Loucy (cell line): ENCODE measurements around the gene NUP50.

Experiments
- H2AFZ ChIP-seq: fragments of 200-600 bp; sonication (generic); 2 replicates; pipeline ENCODE4 v1.6.0; 2016; ENCODE audit warnings: antibody characterized with exemption, mild to moderate bottlenecking, low read length, moderate library complexity
- H3F3A ChIP-seq: fragments of 200-600 bp; 2 replicates; pipeline ENCODE4 v1.6.0; 2016; ENCODE audit warnings: antibody characterized with exemption, low read depth, mild to moderate bottlenecking
- H3K27me3 ChIP-seq: fragments of 200-600 bp; sonication (generic); 2 replicates; pipeline ENCODE4 v1.6.1; 2014; ENCODE audit warnings: low read length, mild to moderate bottlenecking; ENCODE audit not compliant: insufficient read depth, poor library complexity, severe bottlenecking
- H3K36me3 ChIP-seq: fragments of 200-600 bp; sonication (generic); 2 replicates; pipeline ENCODE4 v1.6.1; 2016; ENCODE audit warnings: low read length; ENCODE audit not compliant: insufficient read depth
- H3K4me1 ChIP-seq: fragments of 200-600 bp; sonication (generic); 2 replicates; pipeline ENCODE4 v1.5.1; 2014; ENCODE audit warnings: low read length, mild to moderate bottlenecking; ENCODE audit not compliant: insufficient read depth, poor library complexity, severe bottlenecking
- H3K4me2 ChIP-seq: fragments of 200-600 bp; sonication (generic); 2 replicates; pipeline ENCODE4 v1.6.0; 2014; ENCODE audit warnings: antibody characterized with exemption, low read length, low read depth, mild to moderate bottlenecking; ENCODE audit not compliant: poor library complexity, severe bottlenecking
- H3K4me3 ChIP-seq: fragments of 200-600 bp; sonication (generic); 2 replicates; pipeline ENCODE4 v1.5.1; 2014; ENCODE audit warnings: low read length, mild to moderate bottlenecking, mixed read lengths; ENCODE audit not compliant: poor library complexity, severe bottlenecking
- H3K79me2 ChIP-seq: fragments of 200-600 bp; sonication (generic); 2 replicates; pipeline ENCODE4 v1.6.1; 2014; ENCODE audit warnings: low read length; ENCODE audit not compliant: insufficient read depth
- H3K9ac ChIP-seq: fragments of 200-600 bp; sonication (generic); 2 replicates; pipeline ENCODE4 v1.6.0; 2014; ENCODE audit warnings: mild to moderate bottlenecking, low read depth, low read length, moderate library complexity; ENCODE audit not compliant: poor library complexity, severe bottlenecking
- H3K9me2 ChIP-seq: fragments of 200-600 bp; sonication (generic); replicated peaks from 2 replicates; pipeline ENCODE4 v1.6.1; 2016; ENCODE audit warnings: low read depth, low read length, mixed read lengths
- H3K9me3 ChIP-seq: fragments of 200-600 bp; sonication (generic); 2 replicates; pipeline ENCODE4 v1.6.1; 2014; ENCODE audit warnings: mild to moderate bottlenecking, antibody characterized with exemption, low read length, low read depth; ENCODE audit not compliant: insufficient read depth
- H4K20me1 ChIP-seq: fragments of 200-600 bp; sonication (generic); 2 replicates; pipeline ENCODE4 v1.6.0; 2014; ENCODE audit warnings: antibody characterized with exemption, low read length, mild to moderate bottlenecking; ENCODE audit not compliant: insufficient read depth, poor library complexity, severe bottlenecking
- EZH2phosphoT487 ChIP-seq: fragments of 200-600 bp; IDR thresholded peaks from 2 replicates; pipeline ENCODE4 v1.6.1; 2018; ENCODE audit warnings: antibody characterized with exemption, mild to moderate bottlenecking, moderate library complexity, borderline replicate concordance
- TF ChIP-seq, protein P1 (sequence below): fragments of 200-600 bp; sonication (generic); conservative IDR thresholded peaks from 2 replicates; pipeline ENCODE4 v1.5.1; 2014; ENCODE audit warnings: mild to moderate bottlenecking, antibody characterized with exemption, low read length

NUP50 gene

DNA sequence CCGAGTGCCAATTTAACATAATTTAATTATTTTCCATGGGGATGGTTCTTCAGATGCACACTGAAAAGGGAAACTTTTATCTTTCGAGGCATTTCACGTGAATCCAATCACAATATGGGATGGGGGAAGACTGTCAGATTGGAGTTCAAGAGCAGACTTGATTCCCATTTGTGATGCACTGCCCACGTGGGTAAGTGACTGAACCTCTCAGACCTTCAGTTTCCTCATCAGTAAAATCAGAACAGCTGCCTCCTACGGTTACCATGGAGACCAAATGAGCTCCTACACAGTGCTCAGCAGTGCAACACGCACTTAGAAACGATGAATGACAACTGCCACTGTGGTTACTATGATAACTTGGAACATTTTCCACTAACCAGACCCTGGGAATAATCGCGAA is 55.3 kb downstream of the NUP50 start:
- Histone ChIP-seq H3K4me2 (no peak overlapping the region), H3K36me3 (no peaks in the 10 kb centered on the region), H3K79me2 (no peaks in the 10 kb centered on the region), H3K9me3 (no peaks in the 10 kb centered on the region), H3K9ac (no peak overlapping the region), H4K20me1 (no peaks in the 10 kb centered on the region), H3K4me3 (no peak overlapping the region), H3K9me2 (no peaks in the 10 kb centered on the region), H3K4me1 (no peaks in the 10 kb centered on the region), H3F3A (no peaks in the 10 kb centered on the region), H2AFZ (no peak overlapping the region), H3K27me3 (no peaks in the 10 kb centered on the region)
- TF ChIP-seq, protein P1, sequence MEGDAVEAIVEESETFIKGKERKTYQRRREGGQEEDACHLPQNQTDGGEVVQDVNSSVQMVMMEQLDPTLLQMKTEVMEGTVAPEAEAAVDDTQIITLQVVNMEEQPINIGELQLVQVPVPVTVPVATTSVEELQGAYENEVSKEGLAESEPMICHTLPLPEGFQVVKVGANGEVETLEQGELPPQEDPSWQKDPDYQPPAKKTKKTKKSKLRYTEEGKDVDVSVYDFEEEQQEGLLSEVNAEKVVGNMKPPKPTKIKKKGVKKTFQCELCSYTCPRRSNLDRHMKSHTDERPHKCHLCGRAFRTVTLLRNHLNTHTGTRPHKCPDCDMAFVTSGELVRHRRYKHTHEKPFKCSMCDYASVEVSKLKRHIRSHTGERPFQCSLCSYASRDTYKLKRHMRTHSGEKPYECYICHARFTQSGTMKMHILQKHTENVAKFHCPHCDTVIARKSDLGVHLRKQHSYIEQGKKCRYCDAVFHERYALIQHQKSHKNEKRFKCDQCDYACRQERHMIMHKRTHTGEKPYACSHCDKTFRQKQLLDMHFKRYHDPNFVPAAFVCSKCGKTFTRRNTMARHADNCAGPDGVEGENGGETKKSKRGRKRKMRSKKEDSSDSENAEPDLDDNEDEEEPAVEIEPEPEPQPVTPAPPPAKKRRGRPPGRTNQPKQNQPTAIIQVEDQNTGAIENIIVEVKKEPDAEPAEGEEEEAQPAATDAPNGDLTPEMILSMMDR = no peak
- no peak for TF ChIP-seq EZH2phosphoT487

DNA sequence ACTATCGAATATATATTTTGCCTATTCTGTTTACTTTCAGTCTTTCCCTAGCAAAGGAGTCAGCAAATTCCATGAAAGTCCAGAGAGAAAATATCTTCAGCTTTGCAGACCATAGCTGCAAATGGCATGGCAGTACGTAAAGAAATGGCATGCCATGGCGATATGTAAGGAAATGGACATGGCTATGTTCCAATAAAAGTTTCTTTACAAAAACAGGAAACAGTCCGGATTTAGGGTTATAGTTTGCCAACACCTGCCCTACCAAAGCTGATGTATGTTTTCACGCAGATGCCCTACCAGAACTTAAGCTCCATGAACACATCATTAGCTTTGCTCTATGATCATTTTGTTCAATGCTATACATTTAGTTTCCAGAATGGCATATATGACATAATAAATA is 57.5 kb downstream of the NUP50 start:
- Histone ChIP-seq H3K4me2 (no peak overlapping the region), H3K79me2 (no peaks in the 10 kb centered on the region), H3F3A (no peaks in the 10 kb centered on the region), H3K4me3 (no peak overlapping the region), H3K36me3 (no peaks in the 10 kb centered on the region), H2AFZ (no peak overlapping the region), H3K27me3 (no peaks in the 10 kb centered on the region), H3K9me3 (no peaks in the 10 kb centered on the region), H3K9ac (no peak overlapping the region), H4K20me1 (no peaks in the 10 kb centered on the region), H3K4me1 (no peaks in the 10 kb centered on the region), H3K9me2 (no peaks in the 10 kb centered on the region)
- no peak for TF ChIP-seq EZH2phosphoT487
- TF ChIP-seq, protein P1 = no peak

DNA sequence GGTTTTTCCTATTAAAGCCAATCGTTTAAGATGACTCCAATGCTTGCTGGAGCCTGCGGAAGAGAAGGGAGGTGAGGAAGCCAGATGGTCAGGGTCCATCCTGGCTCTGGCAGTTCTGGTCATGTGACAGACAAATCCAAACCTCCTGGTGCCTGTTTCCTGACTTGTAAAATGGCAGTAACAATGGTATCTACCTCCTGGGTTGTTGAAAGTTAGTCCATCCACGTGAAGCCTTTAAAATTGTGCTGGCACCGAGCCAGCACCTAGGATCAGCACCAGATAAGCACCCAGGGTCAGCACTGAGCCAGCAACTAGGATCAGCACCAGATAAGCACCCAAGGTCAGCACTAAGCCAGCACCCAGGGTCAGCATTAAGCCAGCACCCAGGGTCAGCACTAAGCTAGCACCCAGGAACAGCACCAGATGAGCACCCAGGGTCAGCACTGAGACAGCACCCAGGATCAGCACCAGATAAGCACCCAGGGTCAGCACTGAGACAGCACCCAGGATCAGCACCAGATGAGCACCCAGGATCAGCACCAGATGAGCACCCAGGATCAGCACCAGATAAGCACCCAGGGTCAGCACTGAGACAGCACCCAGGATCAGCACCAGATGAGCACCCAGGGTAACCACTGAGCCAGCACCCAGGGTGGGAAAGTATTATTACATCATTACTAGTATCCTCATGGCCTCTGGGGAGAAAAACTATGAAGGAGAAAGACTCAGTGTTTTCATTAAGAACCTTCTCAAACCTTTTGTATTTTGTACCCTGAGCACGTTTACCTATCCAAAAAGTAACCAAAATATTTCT is 59.8 kb downstream of the NUP50 start:
- H3K9me2 ChIP-seq = no peaks in the 10 kb centered on the region
- no peaks in the 10 kb centered on the region for H3K79me2 ChIP-seq
- H3K27me3 ChIP-seq = no peaks in the 10 kb centered on the region
- H4K20me1 ChIP-seq = no peaks in the 10 kb centered on the region
- H3K9ac ChIP-seq = no peak overlapping the region
- no peak overlapping the region for H2AFZ ChIP-seq
- H3K9me3 ChIP-seq = no peaks in the 10 kb centered on the region
- H3K4me3 ChIP-seq = no peak overlapping the region
- H3K4me1 ChIP-seq = no peaks in the 10 kb centered on the region
- no peaks in the 10 kb centered on the region for H3K36me3 ChIP-seq
- no peaks in the 10 kb centered on the region for H3F3A ChIP-seq
- TF ChIP-seq, protein P1 = no peak
- no peak for TF ChIP-seq EZH2phosphoT487
- no peak overlapping the region for H3K4me2 ChIP-seq
